Naive thymus-derived CD4-positive, alpha-beta T cell (primary cell): Measurements from ENCODE around the gene MACROD2. TPM values are rescaled to one million over a fixed set of nuclear protein-coding genes. Genes with fewer than 3 reads are reported as not detected.

Source experiments
- ATAC-seq: fragments of 150-1000 bp; cut with Tn5 transposase; 2 replicates; pipeline ENCODE4 v1.10.0; 2021; ENCODE audit warnings: mild to moderate bottlenecking, moderate library complexity
- CTCF ChIA-PET: fragments of 350-600 bp; sonication (Branson Sonifier 250); formaldehyde crosslinking; loops from one replicate; lab custom pipeline; 2021; ENCODE audit warnings: antibody characterized with exemption; lab: Charles Lee
- POLR2A ChIA-PET: fragments of 350-600 bp; sonication (Branson Sonifier 250); formaldehyde crosslinking; loops from one replicate; lab custom pipeline; 2021; ENCODE audit warnings: antibody characterized with exemption, inconsistent platforms; lab: Charles Lee
- DNase-seq, 9 donors: peaks; one replicate each; pipeline versions ENCODE4 v3.0.0 to v3.0.0-alpha.2; 2020 to 2022; ENCODE audit warnings: mixed read lengths in 1 of 9
- H3K27ac ChIP-seq: one replicate; pipeline ENCODE4 v1.7.0; 2013; ENCODE audit warnings: mild to moderate bottlenecking, low read depth, low read length, moderate library complexity
- H3K27me3 ChIP-seq, 2 donors: one replicate each; pipeline ENCODE4 v1.7.0; 2013; ENCODE audit warnings: low read length in 2 of 2, mild to moderate bottlenecking in 2 of 2, moderate library complexity in 2 of 2; ENCODE audit not compliant: control insufficient read depth in 2 of 2, insufficient read depth in 2 of 2
- H3K36me3 ChIP-seq, 3 experiments: 1 replicate in 2 of 3; 2 replicates in 1 of 3; pipeline ENCODE4 v1.7.0; 2013; ENCODE audit warnings: low read length in 3 of 3, mild to moderate bottlenecking in 3 of 3, moderate library complexity in 1 of 3; ENCODE audit not compliant: insufficient read depth in 3 of 3, control insufficient read depth in 2 of 3
- H3K4me1 ChIP-seq, 2 donors: one replicate each; pipeline ENCODE4 v1.7.0; 2013; ENCODE audit warnings: low read length in 2 of 2, mild to moderate bottlenecking in 2 of 2, moderate library complexity in 1 of 2; ENCODE audit not compliant: control insufficient read depth in 2 of 2, insufficient read depth in 2 of 2
- H3K4me3 ChIP-seq: 2 replicates; pipeline ENCODE4 v1.7.0; 2013; ENCODE audit warnings: mild to moderate bottlenecking, low read length
- H3K9me3 ChIP-seq, 3 experiments: 1 replicate in 2 of 3; 2 replicates in 1 of 3; pipeline ENCODE4 v1.7.0; 2013; ENCODE audit warnings: low read length in 3 of 3; ENCODE audit not compliant: control insufficient read depth in 2 of 3
- H3K27ac Mint-ChIP-seq, 9 donors: one replicate each; pipeline ENCODE4 v1.8.0; 2020 to 2022; ENCODE audit warnings: mixed read lengths in 9 of 9, mild to moderate bottlenecking in 8 of 9, moderate library complexity in 5 of 9, inconsistent platforms in 2 of 9
- H3K27me3 Mint-ChIP-seq, 5 donors: one replicate each; pipeline ENCODE4 v1.8.0; 2021 to 2022; ENCODE audit warnings: mixed read lengths in 5 of 5, mild to moderate bottlenecking in 1 of 5
- H3K36me3 Mint-ChIP-seq, 5 donors: one replicate each; pipeline ENCODE4 v1.8.0; 2020 to 2022; ENCODE audit warnings: mixed read lengths in 5 of 5, mild to moderate bottlenecking in 3 of 5, inconsistent platforms in 1 of 5
- H3K4me1 Mint-ChIP-seq, 7 donors: one replicate each; pipeline ENCODE4 v1.8.0; 2020 to 2022; ENCODE audit warnings: mixed read lengths in 7 of 7, mild to moderate bottlenecking in 3 of 7, inconsistent platforms in 1 of 7
- H3K4me3 Mint-ChIP-seq, 10 donors: one replicate each; pipeline ENCODE4 v1.8.0; 2020 to 2022; ENCODE audit warnings: mild to moderate bottlenecking in 10 of 10, mixed read lengths in 10 of 10, moderate library complexity in 6 of 10, inconsistent platforms in 2 of 10
- H3K9me3 Mint-ChIP-seq, 11 donors: one replicate each; pipeline ENCODE4 v1.8.0; 2020 to 2022; ENCODE audit warnings: mixed read lengths in 11 of 11, mild to moderate bottlenecking in 4 of 11, inconsistent platforms in 1 of 11, moderate library complexity in 1 of 11
- intact Hi-C, 2 donors: fragments of 100-400 bp; cut with micrococcal nuclease; formaldehyde crosslinking; loops; one replicate each; pipeline ENCODE4 v1.15.1; 2023
- polyA plus RNA-seq, 2 donors: library from polyadenylated mRNA; unstranded; fragments of 300-500 nt; fragmentation: Illumina TruSeq; gene quantifications; one replicate each; pipeline ENCODE4 v1.2.3, GENCODE V29; 2021
- total RNA-seq, 6 experiments: library from RNA in 5 of 6; stranded (reverse) in 5 of 6; gene quantifications; 1 replicate in 5 of 6; 2 replicates in 1 of 6; pipeline ENCODE4 v1.2.3 and lab custom pipeline; 2021 to 2026

The MACROD2 gene
- total and polyA plus RNA-seq, 7 experiments from 2014 or later: 0.27 to 0.86 (median 0.34) TPM; not detected in 4

DNA sequence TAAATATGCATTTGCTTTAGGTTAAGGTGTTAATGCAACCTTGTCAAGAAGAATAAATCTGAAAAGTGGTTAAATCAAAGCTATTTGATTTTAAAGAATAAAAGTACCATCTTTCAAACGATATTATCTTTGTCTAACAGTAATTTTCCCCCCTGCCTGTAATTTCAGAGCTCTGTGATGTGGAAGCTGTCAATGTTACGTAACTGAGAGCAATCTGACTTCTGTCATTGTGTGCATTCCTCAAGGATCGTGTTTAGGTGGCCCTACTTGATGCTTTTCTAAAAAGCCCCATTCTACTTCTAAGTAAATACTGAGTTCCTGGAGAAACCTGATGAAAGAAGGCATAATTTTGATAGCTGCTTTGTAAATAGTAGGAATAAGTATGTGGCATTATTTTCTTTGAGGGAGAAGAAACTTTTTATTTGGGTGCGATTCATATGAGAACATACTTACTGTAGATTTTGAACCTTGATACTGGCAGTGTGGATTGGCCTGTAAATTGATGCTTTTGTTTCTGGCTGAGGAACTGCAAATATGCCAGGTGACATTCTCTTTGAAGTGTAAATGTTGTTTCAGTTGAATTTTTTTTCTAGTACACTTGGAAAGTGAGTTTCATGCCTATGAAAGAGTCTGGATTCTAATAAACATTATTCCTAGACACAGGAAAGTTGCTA is 871.7 kb downstream of the MACROD2 start:
- H3K9me3 Mint-ChIP-seq: peaks cover 0 to 15% (median 0%) of the 10 kb centered on the region in 11 donors
- POLR2A ChIA-PET: no interaction called here
- intact Hi-C loops: no loop called here
- H3K36me3 Mint-ChIP-seq: no peaks in the 10 kb centered on the region
- H3K4me1 ChIP-seq: no peaks in the 10 kb centered on the region
- H3K4me1 Mint-ChIP-seq: no peaks in the 10 kb centered on the region
- H3K27me3 Mint-ChIP-seq: no peaks in the 10 kb centered on the region
- H3K9me3 ChIP-seq: no peaks in the 10 kb centered on the region
- DNase-seq (no peak), ATAC-seq (no peak)
- no peak overlapping the region for H3K4me3 Mint-ChIP-seq
- CTCF ChIA-PET: no interaction called here
- H3K4me3 ChIP-seq: no peak overlapping the region
- H3K27ac ChIP-seq: no peak overlapping the region
- no peaks in the 10 kb centered on the region for H3K36me3 ChIP-seq
- no peaks in the 10 kb centered on the region for H3K27me3 ChIP-seq
- no peak overlapping the region for H3K27ac Mint-ChIP-seq

DNA sequence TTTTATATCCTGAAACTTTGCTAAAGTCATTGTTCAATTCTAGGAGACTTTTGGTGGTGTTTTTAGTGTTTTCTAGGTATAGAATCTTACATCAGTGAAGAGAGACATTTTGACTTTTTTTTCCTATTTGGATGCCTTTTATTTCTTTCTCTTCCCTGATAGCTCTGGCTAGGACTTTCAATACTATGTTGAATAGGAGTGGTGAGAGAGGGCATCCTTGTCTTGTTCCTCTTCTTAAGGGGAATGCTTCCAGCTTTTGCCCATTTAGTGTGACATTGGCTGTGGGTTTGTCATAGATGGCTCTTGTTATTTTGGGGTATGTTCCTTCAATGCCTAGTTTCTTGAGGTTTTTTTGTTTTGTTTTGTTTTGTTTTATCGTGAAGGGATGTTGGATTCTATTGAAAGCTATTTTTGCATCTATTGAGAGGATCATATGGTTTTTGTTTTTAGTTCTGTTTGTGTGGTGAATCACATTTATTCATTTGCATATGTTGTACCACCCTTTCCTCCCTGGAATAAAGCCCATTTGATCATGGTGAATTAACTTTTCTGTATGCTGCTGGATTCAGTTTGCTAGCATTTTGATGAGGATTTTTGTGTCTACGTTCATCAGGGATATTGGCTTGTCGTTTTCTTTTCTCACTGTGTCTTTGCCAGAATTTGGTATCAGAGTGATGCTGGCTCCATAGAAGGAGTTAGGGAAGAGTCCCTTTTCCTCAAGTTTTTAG is 882.1 kb downstream of the MACROD2 start:
- Histone ChIP-seq H3K4me1 (no peaks in the 10 kb centered on the region), H3K27ac (no peak overlapping the region), H3K27me3 (no peaks in the 10 kb centered on the region), H3K9me3 (no peaks in the 10 kb centered on the region), H3K36me3 (no peaks in the 10 kb centered on the region), H3K4me3 (no peak overlapping the region)
- ATAC-seq: no peak
- DNase-seq: no peak
- H3K4me3 Mint-ChIP-seq: no peak overlapping the region
- H3K4me1 Mint-ChIP-seq: no peaks in the 10 kb centered on the region
- no peaks in the 10 kb centered on the region for H3K27me3 Mint-ChIP-seq
- H3K9me3 Mint-ChIP-seq: peaks cover 0 to 21% (median 7%) of the 10 kb centered on the region in 11 donors
- ChIA-PET CTCF (no interaction called here), POLR2A (no interaction called here)
- H3K27ac Mint-ChIP-seq: no peak overlapping the region
- no peaks in the 10 kb centered on the region for H3K36me3 Mint-ChIP-seq
- intact Hi-C loops: no loop called here

DNA sequence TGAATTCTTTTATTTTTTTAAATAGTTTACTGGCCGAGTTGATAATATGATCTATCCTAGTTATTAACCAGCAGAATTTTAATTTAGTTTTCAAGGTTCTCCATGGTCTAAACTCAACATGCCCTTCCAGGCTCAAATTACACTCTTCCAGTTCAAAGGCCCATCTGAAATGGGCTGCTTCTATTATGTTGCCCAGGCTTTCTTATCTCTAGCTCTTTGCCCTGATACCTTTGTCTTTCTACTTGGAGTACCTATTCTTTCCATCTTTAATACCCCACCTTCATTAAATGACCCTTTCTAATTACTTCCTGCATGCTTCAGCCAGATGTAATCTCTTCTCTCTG is 883.3 kb downstream of the MACROD2 start:
- H3K4me3 ChIP-seq: no peak overlapping the region
- DNase-seq: no peak
- no peak for ATAC-seq
- POLR2A ChIA-PET: no interaction called here
- H3K9me3 ChIP-seq: no peaks in the 10 kb centered on the region
- H3K27me3 Mint-ChIP-seq: no peaks in the 10 kb centered on the region
- intact Hi-C loops: no loop called here
- H3K4me1 Mint-ChIP-seq: no peaks in the 10 kb centered on the region
- no peaks in the 10 kb centered on the region for H3K36me3 Mint-ChIP-seq
- H3K9me3 Mint-ChIP-seq: peaks cover 0 to 21% (median 5%) of the 10 kb centered on the region in 11 donors
- no peaks in the 10 kb centered on the region for H3K27me3 ChIP-seq
- H3K36me3 ChIP-seq: no peaks in the 10 kb centered on the region
- CTCF ChIA-PET: no interaction called here
- no peak overlapping the region for H3K4me3 Mint-ChIP-seq
- no peaks in the 10 kb centered on the region for H3K4me1 ChIP-seq
- no peak overlapping the region for H3K27ac Mint-ChIP-seq
- no peak overlapping the region for H3K27ac ChIP-seq

DNA sequence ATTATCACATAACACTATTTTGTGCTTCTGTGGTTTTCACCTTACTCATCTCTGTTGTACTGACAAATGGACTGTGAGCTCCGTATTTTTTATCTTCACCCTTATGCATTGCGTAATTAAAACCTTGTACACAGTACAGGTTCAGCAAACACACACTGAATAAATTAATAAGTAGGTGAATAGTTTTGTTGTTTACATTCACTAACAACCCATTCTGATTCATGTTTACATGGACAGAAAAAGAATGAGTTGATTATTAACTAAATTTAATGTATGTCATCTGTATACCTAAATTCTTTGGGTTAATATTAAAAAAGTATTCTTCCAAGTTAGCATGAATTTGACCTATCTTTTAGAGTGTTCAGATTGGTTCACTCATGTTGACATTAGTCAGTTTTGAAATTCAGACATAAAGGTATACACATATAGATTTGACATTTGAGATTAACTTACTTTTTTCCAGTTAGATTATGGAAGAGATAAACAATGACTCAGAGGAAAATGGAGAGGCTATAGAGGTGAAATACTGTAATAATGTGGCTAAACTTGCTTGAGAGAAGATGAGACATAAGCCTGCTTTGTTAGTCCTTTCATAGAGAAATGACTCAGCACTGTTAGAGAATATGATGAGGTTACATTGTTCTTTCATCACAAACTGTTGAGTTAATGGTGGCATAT is 883.8 kb downstream of the MACROD2 start:
- no peak overlapping the region for H3K27ac ChIP-seq
- H3K9me3 Mint-ChIP-seq: peaks cover 0 to 21% (median 5%) of the 10 kb centered on the region in 11 donors
- ChIA-PET POLR2A (no interaction called here), CTCF (no interaction called here)
- ATAC-seq (no peak), DNase-seq (no peak)
- H3K27ac Mint-ChIP-seq: no peak overlapping the region
- H3K9me3 ChIP-seq: no peaks in the 10 kb centered on the region
- no peaks in the 10 kb centered on the region for H3K27me3 ChIP-seq
- H3K4me3 ChIP-seq: no peak overlapping the region
- no peaks in the 10 kb centered on the region for H3K27me3 Mint-ChIP-seq
- intact Hi-C loops: no loop called here
- H3K4me3 Mint-ChIP-seq: no peak overlapping the region
- no peaks in the 10 kb centered on the region for H3K36me3 Mint-ChIP-seq
- no peaks in the 10 kb centered on the region for H3K4me1 ChIP-seq
- no peaks in the 10 kb centered on the region for H3K4me1 Mint-ChIP-seq
- no peaks in the 10 kb centered on the region for H3K36me3 ChIP-seq

DNA sequence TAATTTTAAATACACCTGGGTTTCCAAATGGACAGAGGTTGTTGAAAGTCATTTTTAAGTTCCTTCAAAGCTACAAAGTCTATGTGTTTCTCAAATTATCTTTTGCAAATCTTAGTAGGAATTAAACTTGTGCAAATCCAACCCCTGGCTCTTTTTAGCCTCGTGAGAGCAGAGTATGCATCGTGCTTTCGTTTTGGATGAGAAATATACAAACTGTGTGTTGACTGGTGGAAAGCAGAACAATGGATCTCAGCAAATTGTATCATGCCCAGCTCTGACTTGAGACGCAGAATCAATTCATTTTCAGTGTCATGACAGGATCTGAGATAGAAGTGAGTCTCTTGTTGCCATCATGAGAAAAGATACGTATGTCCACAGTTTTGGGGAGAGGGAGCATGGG is 884.5 kb downstream of the MACROD2 start:
- H3K9me3 Mint-ChIP-seq: peaks cover 0 to 21% (median 5%) of the 10 kb centered on the region in 11 donors
- ATAC-seq (no peak), DNase-seq (no peak)
- Histone ChIP-seq H3K27ac (no peak overlapping the region), H3K4me3 (no peak overlapping the region), H3K36me3 (no peaks in the 10 kb centered on the region), H3K4me1 (no peaks in the 10 kb centered on the region), H3K27me3 (no peaks in the 10 kb centered on the region), H3K9me3 (no peaks in the 10 kb centered on the region)
- H3K27me3 Mint-ChIP-seq: no peaks in the 10 kb centered on the region
- ChIA-PET POLR2A (no interaction called here), CTCF (no interaction called here)
- H3K36me3 Mint-ChIP-seq: no peaks in the 10 kb centered on the region
- no peak overlapping the region for H3K4me3 Mint-ChIP-seq
- no peaks in the 10 kb centered on the region for H3K4me1 Mint-ChIP-seq
- intact Hi-C loops: no loop called here
- no peak overlapping the region for H3K27ac Mint-ChIP-seq

DNA sequence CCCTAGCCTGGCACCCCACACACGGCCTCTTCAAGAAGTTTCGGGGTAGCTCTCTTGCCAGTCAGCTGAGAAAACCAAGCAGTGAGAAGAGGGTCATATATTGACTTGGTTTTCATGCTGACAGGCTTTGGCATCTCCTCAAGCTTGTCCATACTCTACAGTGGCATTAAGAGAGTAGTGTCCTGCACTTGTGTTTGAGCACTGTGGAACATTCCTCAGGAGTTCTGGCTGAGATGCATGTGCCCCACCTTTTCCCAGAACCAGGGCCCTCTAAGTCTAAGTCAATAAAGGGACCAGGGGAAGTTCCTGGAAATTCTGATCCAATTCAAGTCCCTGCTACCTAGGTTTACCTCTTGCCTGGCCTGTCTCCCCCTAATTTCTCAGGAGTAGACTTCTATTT is 886.2 kb downstream of the MACROD2 start:
- POLR2A ChIA-PET: no interaction called here

More for the DNA sequence above, 886.2 kb downstream of the MACROD2 start:
- Histone ChIP-seq H3K27me3 (no peaks in the 10 kb centered on the region), H3K9me3 (no peaks in the 10 kb centered on the region), H3K27ac (no peak overlapping the region), H3K4me3 (no peak overlapping the region), H3K36me3 (no peaks in the 10 kb centered on the region), H3K4me1 (no peaks in the 10 kb centered on the region)
- H3K27ac Mint-ChIP-seq: no peak overlapping the region
- H3K9me3 Mint-ChIP-seq: peaks cover 1 to 31% (median 9%) of the 10 kb centered on the region in 11 donors
- CTCF ChIA-PET: no interaction called here
- no peaks in the 10 kb centered on the region for H3K27me3 Mint-ChIP-seq
- DNase-seq (no peak), ATAC-seq (no peak)
- no peaks in the 10 kb centered on the region for H3K36me3 Mint-ChIP-seq
- intact Hi-C loops: no loop called here
- no peak overlapping the region for H3K4me3 Mint-ChIP-seq
- no peaks in the 10 kb centered on the region for H3K4me1 Mint-ChIP-seq
